Head of caudate nucleus (tissue), 42 donors: ENCODE measurements around the gene ACSS1.

Experiments used
- DNase-seq, 42 donors: peaks; one replicate each; pipeline versions ENCODE4 v3.0.0 to v3.0.0-alpha.2; 2020 to 2021; ENCODE audit warnings: mixed read lengths in 7 of 42
- intact Hi-C: fragments of 100-400 bp; cut with DNase I; formaldehyde crosslinking; loops from one replicate; pipeline ENCODE4 v1.15.0; 2022

The ACSS1 gene

DNA sequence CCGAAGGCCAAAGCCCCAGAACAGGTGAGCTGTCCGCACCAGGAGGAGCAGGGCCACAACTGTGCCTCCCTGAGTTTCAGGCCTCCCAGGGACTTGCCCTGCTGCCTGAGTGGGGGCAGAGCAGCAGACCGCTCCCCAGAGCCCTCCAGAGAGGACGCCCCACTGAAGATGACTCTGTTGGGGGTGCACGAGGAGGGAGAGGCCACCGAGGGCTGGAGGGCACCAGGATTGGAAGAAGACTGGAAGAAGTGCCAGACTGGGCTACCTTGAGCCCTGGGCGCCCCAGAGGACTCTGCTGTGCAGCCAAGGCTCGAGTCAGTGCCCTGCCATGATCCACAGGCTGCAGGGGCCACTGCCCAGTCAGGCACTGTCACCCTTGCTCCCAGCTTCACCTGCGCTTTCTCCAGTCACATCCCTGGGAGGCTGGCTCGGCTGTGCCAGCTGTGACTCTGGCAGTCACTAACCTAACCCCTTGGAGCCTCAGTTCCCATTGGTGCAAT lies 97.6 kb downstream of the ACSS1 start:
- intact Hi-C loops, result no loop called here
- peak in 4 of 42 donors; percentile 7 to 37 (median 18) for DNase-seq

DNA sequence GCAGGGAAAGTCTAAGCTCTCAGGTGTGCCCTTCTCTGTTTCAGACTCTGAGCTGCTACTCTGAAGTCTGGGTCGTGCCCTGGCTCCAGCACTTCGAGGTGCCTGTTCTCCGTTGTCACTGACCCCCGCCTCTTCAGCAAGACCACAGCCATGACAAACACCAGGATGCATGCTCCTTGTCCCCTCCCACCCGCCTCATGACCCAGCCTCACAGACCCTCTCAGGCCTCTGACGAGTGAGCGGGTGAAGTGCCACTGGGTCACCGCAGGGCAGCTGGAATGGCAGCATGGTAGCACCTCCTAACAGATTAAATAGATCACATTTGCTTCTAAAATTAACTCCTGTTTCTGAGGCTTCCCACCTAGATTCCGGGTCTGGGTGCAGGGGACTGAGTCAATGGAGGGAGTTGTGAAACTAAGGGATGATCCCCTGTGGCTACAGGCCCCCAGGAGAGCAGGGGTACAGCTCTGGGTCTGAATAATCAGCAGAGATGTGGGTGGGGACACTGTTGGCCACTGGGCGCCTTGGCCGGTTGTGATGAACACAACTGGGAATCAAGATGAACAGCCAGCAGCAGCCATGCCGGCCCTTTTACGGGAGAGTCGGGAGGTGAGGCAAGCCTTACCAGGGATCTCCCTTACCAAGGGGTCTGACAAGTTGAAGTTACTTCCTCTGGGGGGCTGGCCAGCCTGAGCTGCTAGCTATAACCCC lies 98.2 kb downstream of the ACSS1 start:
- intact Hi-C loops, result no loop called here
- DNase-seq, result peak in 6 of 42 donors; percentile 7 to 36 (median 22)

DNA sequence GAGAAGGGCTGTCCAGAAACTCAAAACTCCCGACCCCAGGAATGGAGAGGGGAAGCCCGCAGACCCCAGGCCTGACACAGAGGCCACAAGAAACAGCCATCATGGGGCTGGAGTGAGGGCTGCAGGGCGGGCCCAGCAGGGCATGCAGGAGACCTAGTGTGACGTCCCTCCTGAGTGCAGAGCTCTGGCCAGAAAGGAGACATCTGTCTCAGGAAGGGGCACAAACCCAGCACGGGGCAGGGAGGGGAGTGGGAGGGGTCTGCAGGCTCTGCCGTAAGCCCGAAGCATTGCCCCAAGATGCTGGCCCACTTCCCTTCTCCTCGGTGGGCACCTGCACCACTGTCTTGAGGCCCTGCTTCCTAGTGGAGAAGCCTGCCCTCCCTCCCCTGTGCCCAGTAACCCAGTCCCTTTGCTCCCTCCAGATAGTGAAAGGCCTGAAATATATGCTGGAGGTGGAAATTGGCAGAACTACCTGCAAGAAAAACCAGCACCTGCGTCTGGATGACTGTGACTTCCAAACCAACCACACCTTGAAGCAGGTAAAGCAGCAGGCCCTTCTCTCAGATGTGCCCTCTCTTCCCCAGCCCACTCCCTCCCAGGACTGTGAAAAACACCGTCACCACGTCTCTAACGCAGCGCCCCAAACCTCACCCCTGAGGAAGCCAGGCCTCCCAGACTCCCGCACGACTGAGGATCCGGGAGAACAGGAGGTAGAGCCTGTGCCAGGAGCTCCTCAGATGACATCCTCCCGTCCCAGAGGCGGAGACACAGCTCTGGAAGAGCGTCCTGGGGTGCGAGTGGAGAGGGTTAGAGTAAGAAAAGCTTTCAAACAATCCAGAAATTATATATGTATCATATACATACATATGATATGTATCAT lies 99.2 kb downstream of the ACSS1 start:
- intact Hi-C loops, result no loop called here
- peak in 8 of 42 donors; percentile 4 to 39 (median 10) for DNase-seq

DNA sequence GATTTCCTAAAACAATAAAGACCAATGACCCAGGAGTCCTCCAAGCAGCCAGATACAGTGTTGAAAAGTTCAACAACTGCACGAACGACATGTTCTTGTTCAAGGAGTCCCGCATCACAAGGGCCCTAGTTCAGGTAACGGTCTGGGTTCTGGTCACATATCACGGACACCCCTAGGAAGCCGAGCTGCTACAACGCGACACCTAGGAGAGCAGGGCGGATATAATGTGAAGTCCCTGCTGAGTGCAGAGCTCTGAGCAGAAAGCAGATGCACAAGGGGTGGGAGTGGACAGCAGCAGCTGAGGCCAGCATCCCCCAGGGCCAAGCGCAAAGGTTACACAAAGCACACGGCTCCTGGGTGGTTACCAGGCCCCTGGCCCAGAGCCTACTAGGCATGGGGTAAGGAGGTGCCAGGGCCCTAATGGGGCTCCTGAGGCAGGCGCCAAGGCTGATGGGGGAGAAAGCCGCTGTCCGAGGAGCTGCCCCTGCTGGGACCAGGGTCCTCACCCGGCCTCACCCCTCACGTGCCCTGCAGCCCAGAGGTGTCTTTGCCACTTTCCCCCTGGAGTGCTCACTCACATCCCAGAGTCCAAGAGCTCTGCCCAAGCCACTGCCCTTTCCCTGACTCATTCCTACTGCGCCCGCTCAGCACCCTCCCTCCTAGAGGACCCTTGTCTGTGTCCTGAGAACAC lies 100.5 kb downstream of the ACSS1 start:
- peak in 7 of 42 donors; percentile 5 to 34 (median 9) for DNase-seq
- intact Hi-C loops, result no loop called here
